SU-DHL-6 (cell line): ENCODE results near the gene SH3GL1.
A peak's percentile ranks its signal among the peaks of the same experiment; 100 is the strongest.

ENCODE experiments used
- H2AFZ ChIP-seq: fragments of 200-600 bp; sonication (generic); 2 replicates; pipeline ENCODE4 v1.6.1; 2014; ENCODE audit warnings: low read depth, mild to moderate bottlenecking, moderate library complexity, mixed read lengths, antibody characterized with exemption, low read length; ENCODE audit not compliant: severe bottlenecking
- H3F3A ChIP-seq: fragments of 200-600 bp; shearing (Covaris generic); 2 replicates; pipeline ENCODE4 v1.6.0; 2016; ENCODE audit warnings: antibody characterized with exemption, mild to moderate bottlenecking; ENCODE audit not compliant: insufficient read depth
- H3K27ac ChIP-seq: fragments of 200-600 bp; sonication (generic); 2 replicates; pipeline ENCODE4 v1.5.1; 2016; ENCODE audit warnings: low read depth, mild to moderate bottlenecking, low read length, moderate library complexity, mixed read lengths
- H3K27me3 ChIP-seq: fragments of 200-600 bp; sonication (generic), shearing (Covaris generic); 2 replicates; pipeline ENCODE4 v1.6.0; 2014; ENCODE audit warnings: mild to moderate bottlenecking, low read length
- H3K36me3 ChIP-seq: fragments of 200-600 bp; sonication (generic); 2 replicates; pipeline ENCODE4 v1.6.1; 2014; ENCODE audit warnings: mild to moderate bottlenecking, low read length, mixed read lengths
- H3K4me2 ChIP-seq: fragments of 300-600, 200-600 bp; shearing (Covaris generic), sonication (generic); 2 replicates; pipeline ENCODE4 v1.6.0; 2014; ENCODE audit warnings: low read length, low read depth, mild to moderate bottlenecking; ENCODE audit not compliant: poor library complexity, severe bottlenecking
- H3K4me3 ChIP-seq: fragments of 200-600 bp; sonication (generic); 2 replicates; pipeline ENCODE4 v1.5.1; 2014; ENCODE audit warnings: antibody characterized with exemption, low read length, mild to moderate bottlenecking, mixed read lengths; ENCODE audit not compliant: insufficient read depth, poor library complexity, severe bottlenecking
- H3K79me2 ChIP-seq: fragments of 200-600 bp; sonication (generic); 2 replicates; pipeline ENCODE4 v1.6.1; 2014; ENCODE audit warnings: mild to moderate bottlenecking, low read length, moderate library complexity; ENCODE audit not compliant: insufficient read depth
- H3K9ac ChIP-seq: fragments of 200-600 bp; sonication (generic); 2 replicates; pipeline ENCODE4 v1.7.0; 2014; ENCODE audit warnings: mild to moderate bottlenecking, low read length
- H3K9me2 ChIP-seq: fragments of 200-600 bp; sonication (generic); replicated peaks from 2 replicates; pipeline ENCODE4 v1.6.1; 2014; ENCODE audit warnings: low read length; ENCODE audit not compliant: insufficient read depth
- H3K9me3 ChIP-seq: fragments of 200-600 bp; sonication (generic); 2 replicates; pipeline ENCODE4 v1.6.1; 2014; ENCODE audit warnings: low read length, mixed read lengths; ENCODE audit not compliant: insufficient read depth
- H4K20me1 ChIP-seq: fragments of 200-600 bp; sonication (generic); 2 replicates; pipeline ENCODE4 v1.6.1; 2014; ENCODE audit warnings: low read depth, mild to moderate bottlenecking, antibody characterized with exemption, low read length, moderate library complexity, mixed read lengths
- CTCF ChIP-seq: fragments of 200-600 bp; sonication (generic); IDR thresholded peaks from one replicate; pipeline ENCODE4 v1.5.1; 2017; ENCODE audit warnings: antibody characterized with exemption, mild to moderate bottlenecking, low read length, moderate library complexity; ENCODE audit not compliant: insufficient read depth, poor library complexity, severe bottlenecking
- EZH2phosphoT487 ChIP-seq: fragments of 200-600 bp; sonication (generic), shearing (Covaris generic); conservative IDR thresholded peaks from 2 replicates; pipeline ENCODE4 v1.6.1; 2018; ENCODE audit warnings: mild to moderate bottlenecking, antibody characterized with exemption, low read length, moderate library complexity, mixed read lengths

SH3GL1 gene

GRCh38 chr19:4375164-4376027 lies 25.0 kb downstream of the SH3GL1 start:
- H3K36me3 ChIP-seq, result no peaks in the 10 kb centered on the region
- H3K79me2 ChIP-seq, result peaks cover 76% of the 10 kb centered on the region
- H3K4me3 ChIP-seq, result no peak overlapping the region
- no peaks in the 10 kb centered on the region for H3K9me2 ChIP-seq
- H3K9ac ChIP-seq, result peak overlapping the region; percentile 10; the same call in 1 of the 2 replicates
- no peaks in the 10 kb centered on the region for H3K9me3 ChIP-seq
- no peaks in the 10 kb centered on the region for H3F3A ChIP-seq
- H3K27ac ChIP-seq, result no peak overlapping the region
- TF ChIP-seq EZH2phosphoT487 (no peak), CTCF (no peak)
- H4K20me1 ChIP-seq, result no peaks in the 10 kb centered on the region
- H3K4me2 ChIP-seq, result peak overlapping the region; percentile 25
- H2AFZ ChIP-seq, result no peak overlapping the region
- no peaks in the 10 kb centered on the region for H3K27me3 ChIP-seq

GRCh38 chr19:4374498-4375163 lies 25.7 kb downstream of the SH3GL1 start:
- no peaks in the 10 kb centered on the region for H3K9me2 ChIP-seq
- no peak overlapping the region for H2AFZ ChIP-seq
- peaks cover 7% of the 10 kb centered on the region for H3F3A ChIP-seq
- TF ChIP-seq CTCF (no peak), EZH2phosphoT487 (no peak)
- no peaks in the 10 kb centered on the region for H3K9me3 ChIP-seq
- no peak overlapping the region for H3K27ac ChIP-seq
- peaks cover 70% of the 10 kb centered on the region for H3K79me2 ChIP-seq
- no peak overlapping the region for H3K4me2 ChIP-seq
- no peak overlapping the region for H3K9ac ChIP-seq
- no peaks in the 10 kb centered on the region for H3K36me3 ChIP-seq
- H3K4me3 ChIP-seq, result no peak overlapping the region
- H4K20me1 ChIP-seq, result no peaks in the 10 kb centered on the region
- H3K27me3 ChIP-seq, result no peaks in the 10 kb centered on the region

- TF ChIP-seq EZH2phosphoT487 (no peak), CTCF (no peak)
- H3K36me3 ChIP-seq, result no peaks in the 10 kb centered on the region
- no peaks in the 10 kb centered on the region for H3K27me3 ChIP-seq
- H3K4me2 ChIP-seq, result no peak overlapping the region
- no peak overlapping the region for H2AFZ ChIP-seq
- H3K9me3 ChIP-seq, result no peaks in the 10 kb centered on the region
- no peaks in the 10 kb centered on the region for H3K9me2 ChIP-seq
- no peak overlapping the region for H3K9ac ChIP-seq
- peaks cover 15% of the 10 kb centered on the region for H3F3A ChIP-seq
- H3K79me2 ChIP-seq, result peaks cover 64% of the 10 kb centered on the region
- no peak overlapping the region for H3K4me3 ChIP-seq
- no peak overlapping the region for H3K27ac ChIP-seq
- H4K20me1 ChIP-seq, result no peaks in the 10 kb centered on the region
These were observed 26.5 kb downstream of the SH3GL1 start for GRCh38 chr19:4373601-4374497.
